Body of pancreas (tissue), 4 donors: ENCODE data around the gene PAK5. TPM values are rescaled to one million over a fixed set of nuclear protein-coding genes. Genes with fewer than 3 reads are reported as not detected.
A peak's percentile ranks its signal among the peaks of the same experiment; 100 is the strongest.

Source experiments
- ATAC-seq: fragments of 150-250 bp; one replicate; pipeline ENCODE4 v1.9.1; 2016
- DNase-seq, 4 donors: peaks; one replicate each; pipeline ENCODE4 v3.0.0-alpha.2; 2019
- H3K27ac ChIP-seq, 4 donors: fragments of 200-600 bp; sonication (generic); 1 replicate in 3 of 4; 2 replicates in 1 of 4; pipeline versions ENCODE4 v1.5.1 to v1.6.1; 2016 to 2019; ENCODE audit warnings: mild to moderate bottlenecking in 1 of 4, mixed read lengths in 1 of 4, moderate library complexity in 1 of 4
- H3K27me3 ChIP-seq, 2 donors: fragments of 200-600 bp; sonication (generic); one replicate each; pipeline ENCODE4 v1.6.0; 2016; ENCODE audit warnings: mild to moderate bottlenecking in 1 of 2
- H3K36me3 ChIP-seq, 2 donors: fragments of 200-600 bp; sonication (generic); replicated peaks in 1 of 2; 2 replicates each; pipeline ENCODE4 v1.5.1; 2016; ENCODE audit warnings: low read depth in 2 of 2; ENCODE audit not compliant: insufficient read depth in 1 of 2
- H3K4me1 ChIP-seq: fragments of 200-600 bp; sonication (generic); one replicate; pipeline ENCODE4 v1.6.0; 2016
- H3K4me3 ChIP-seq, 2 donors: fragments of 200-600 bp; sonication (generic); 1 replicate in 1 of 2; 2 replicates in 1 of 2; pipeline ENCODE4 v1.5.1; 2016 to 2019
- H3K9me3 ChIP-seq, 3 donors: fragments of 200-600 bp; sonication (generic); 1 replicate in 2 of 3; 2 replicates in 1 of 3; pipeline ENCODE4 v1.5.1; 2016
- POLR2A ChIP-seq, 3 donors: fragments of 450-650 bp; IDR thresholded peaks; one replicate each; pipeline ENCODE4 v1.6.1; 2016; ENCODE audit warnings: antibody characterized with exemption in 3 of 3, mild to moderate bottlenecking in 2 of 3
- WGBS, 2 donors: methylation state at CpG; one replicate each; pipeline ENCODE4 v1.1.5; 2017; 5-methylcytosine and 5-hydroxymethylcytosine counted together
- intact Hi-C: fragments of 100-400 bp; cut with DNase I; formaldehyde crosslinking; loops from one replicate; pipeline ENCODE4 v1.15.1; 2023
- total RNA-seq, 2 donors: library from RNA; depleted of rRNA; stranded (reverse); fragments of >200 nt; gene quantifications; one replicate each; pipeline ENCODE4 v1.1.0, GENCODE V29; 2016
- TF ChIP-seq, protein P1 (sequence below), 7 experiments: fragments of 450-650 bp in 4 of 7; fragments of 200-600 bp in 3 of 7; sonication (generic) in 3 of 7; IDR thresholded peaks; one replicate each; pipeline ENCODE4 v1.5.1; 2016 to 2019; ENCODE audit warnings: antibody characterized with exemption in 7 of 7

The PAK5 gene
- total RNA-seq, 2 donors from 2014 or later: 0.33 to 0.52 TPM

DNA sequence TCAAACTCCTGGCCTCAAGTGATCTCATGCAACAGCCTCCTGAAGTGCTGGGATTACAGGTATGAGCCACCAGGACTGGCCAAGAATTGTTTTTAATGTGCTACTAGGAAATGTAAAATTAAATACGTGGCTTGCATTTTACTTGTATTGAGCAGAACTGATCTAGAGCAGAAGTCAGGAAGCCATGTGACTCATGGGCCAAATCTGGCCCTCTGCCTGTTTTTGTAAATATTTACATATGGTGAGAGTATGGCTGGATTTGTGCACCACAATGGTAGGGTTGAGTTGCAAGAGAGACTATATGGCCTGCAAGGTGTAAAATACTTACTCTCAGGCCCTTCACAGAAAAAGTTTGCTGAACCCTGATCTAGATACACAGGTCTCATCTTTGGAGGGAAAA, 248.7 kb downstream of the PAK5 start:
- Histone ChIP-seq H3K27me3 (no peaks in the 10 kb centered on the region), H3K36me3 (no peaks in the 10 kb centered on the region), H3K4me1 (peaks cover 13% of the 10 kb centered on the region), H3K27ac (no peak overlapping the region), H3K9me3 (no peaks in the 10 kb centered on the region), H3K4me3 (no peak overlapping the region)
- TF ChIP-seq POLR2A (IDR thresholded peaks at IDR 0.05): no peak
- TF ChIP-seq, protein P1, sequence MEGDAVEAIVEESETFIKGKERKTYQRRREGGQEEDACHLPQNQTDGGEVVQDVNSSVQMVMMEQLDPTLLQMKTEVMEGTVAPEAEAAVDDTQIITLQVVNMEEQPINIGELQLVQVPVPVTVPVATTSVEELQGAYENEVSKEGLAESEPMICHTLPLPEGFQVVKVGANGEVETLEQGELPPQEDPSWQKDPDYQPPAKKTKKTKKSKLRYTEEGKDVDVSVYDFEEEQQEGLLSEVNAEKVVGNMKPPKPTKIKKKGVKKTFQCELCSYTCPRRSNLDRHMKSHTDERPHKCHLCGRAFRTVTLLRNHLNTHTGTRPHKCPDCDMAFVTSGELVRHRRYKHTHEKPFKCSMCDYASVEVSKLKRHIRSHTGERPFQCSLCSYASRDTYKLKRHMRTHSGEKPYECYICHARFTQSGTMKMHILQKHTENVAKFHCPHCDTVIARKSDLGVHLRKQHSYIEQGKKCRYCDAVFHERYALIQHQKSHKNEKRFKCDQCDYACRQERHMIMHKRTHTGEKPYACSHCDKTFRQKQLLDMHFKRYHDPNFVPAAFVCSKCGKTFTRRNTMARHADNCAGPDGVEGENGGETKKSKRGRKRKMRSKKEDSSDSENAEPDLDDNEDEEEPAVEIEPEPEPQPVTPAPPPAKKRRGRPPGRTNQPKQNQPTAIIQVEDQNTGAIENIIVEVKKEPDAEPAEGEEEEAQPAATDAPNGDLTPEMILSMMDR (IDR thresholded peaks at IDR 0.05): no peak
- 31 to 53% methylated on average over 1 of the region's 1 CpG for WGBS, 2 donors
- DNase-seq (peak in 3 of 4 donors; percentile 31 to 58 (median 32)), ATAC-seq (no peak)
- intact Hi-C loops: no loop called here

DNA sequence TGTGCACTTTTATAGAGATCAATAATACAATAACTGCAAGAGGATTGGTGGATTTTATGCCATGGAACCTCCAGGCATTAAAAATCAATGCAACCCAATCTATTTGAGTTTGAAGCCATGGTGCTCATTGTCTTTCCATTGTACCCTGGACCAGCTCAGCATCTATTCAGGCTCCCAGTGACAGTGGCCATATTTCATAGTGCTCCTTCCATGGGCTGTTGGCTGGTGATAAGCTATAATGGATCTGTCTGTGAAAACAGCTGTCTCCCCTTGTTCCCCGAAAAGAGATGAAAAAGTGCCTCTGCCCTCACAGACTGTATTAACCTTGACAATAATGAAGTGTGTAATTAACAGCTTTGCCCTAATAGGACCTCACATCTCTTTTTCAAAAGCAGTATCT, 250.2 kb downstream of the PAK5 start:
- 77 to 86% methylated on average over 1 of the region's 1 CpG for WGBS, 2 donors
- no peak for DNase-seq
- no peak for TF ChIP-seq POLR2A (IDR thresholded peaks at IDR 0.05)
- TF ChIP-seq, protein P1 (IDR thresholded peaks at IDR 0.05): no peak
- peaks cover 2% of the 10 kb centered on the region for H3K4me1 ChIP-seq
- no peaks in the 10 kb centered on the region for H3K36me3 ChIP-seq
- no peak overlapping the region for H3K27ac ChIP-seq
- no peaks in the 10 kb centered on the region for H3K27me3 ChIP-seq
- no peak for ATAC-seq
- H3K9me3 ChIP-seq: no peaks in the 10 kb centered on the region
- intact Hi-C loops: no loop called here
- H3K4me3 ChIP-seq: no peak overlapping the region

DNA sequence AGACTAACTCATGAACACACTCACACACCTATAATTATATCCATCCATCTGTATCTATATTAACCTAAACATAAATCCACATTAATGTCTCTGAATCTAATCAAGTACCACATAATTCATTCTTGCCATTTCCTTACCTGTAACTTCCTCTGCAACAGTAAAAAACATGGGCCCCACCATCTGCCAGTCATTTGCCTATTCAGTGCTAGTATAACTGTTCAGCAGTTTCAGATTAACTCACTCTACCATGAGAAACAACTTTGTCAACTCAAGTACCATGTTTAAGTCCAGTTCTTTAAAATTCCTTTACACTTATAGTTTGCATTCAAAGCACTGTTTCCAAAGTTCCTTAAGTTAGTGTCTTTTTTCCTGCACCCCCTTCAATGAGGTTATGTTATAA, 255.7 kb downstream of the PAK5 start:
- H3K9me3 ChIP-seq: no peaks in the 10 kb centered on the region
- intact Hi-C loops: no loop called here
- H3K36me3 ChIP-seq: no peaks in the 10 kb centered on the region
- ATAC-seq: no peak
- DNase-seq: no peak
- TF ChIP-seq, protein P1 (IDR thresholded peaks at IDR 0.05): no peak
- TF ChIP-seq POLR2A (IDR thresholded peaks at IDR 0.05): no peak
- H3K4me3 ChIP-seq: no peak overlapping the region
- no peaks in the 10 kb centered on the region for H3K4me1 ChIP-seq
- H3K27me3 ChIP-seq: no peaks in the 10 kb centered on the region
- no peak overlapping the region for H3K27ac ChIP-seq

DNA sequence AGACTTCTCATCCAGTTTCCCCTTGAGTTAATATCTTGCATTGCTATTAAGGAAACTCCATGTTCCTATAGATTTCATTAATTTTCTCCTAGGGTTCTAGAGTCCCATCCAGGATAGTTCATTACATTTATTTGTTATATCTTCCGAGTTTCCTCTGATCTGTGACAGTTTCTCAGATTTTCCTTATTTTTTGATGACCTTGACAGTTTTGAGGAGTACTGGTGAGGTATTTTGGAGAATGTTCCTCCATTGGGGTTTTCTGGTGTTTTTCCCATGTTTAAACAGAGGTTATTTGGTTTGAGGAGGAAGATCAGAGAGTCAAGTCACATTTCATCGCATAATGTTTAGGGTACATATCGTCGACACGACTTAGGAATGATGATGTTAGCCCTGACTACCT, 256.7 kb downstream of the PAK5 start:
- H3K27ac ChIP-seq: no peak overlapping the region
- ATAC-seq (no peak), DNase-seq (no peak)
- intact Hi-C loops: no loop called here
- no peaks in the 10 kb centered on the region for H3K27me3 ChIP-seq
- H3K36me3 ChIP-seq: no peaks in the 10 kb centered on the region
- H3K4me3 ChIP-seq: no peak overlapping the region
- no peak for TF ChIP-seq POLR2A (IDR thresholded peaks at IDR 0.05)
- TF ChIP-seq, protein P1 (IDR thresholded peaks at IDR 0.05): no peak
- 76 to 86% methylated on average over 5 of the region's 5 CpGs for WGBS, 2 donors
- no peaks in the 10 kb centered on the region for H3K4me1 ChIP-seq
- no peaks in the 10 kb centered on the region for H3K9me3 ChIP-seq

DNA sequence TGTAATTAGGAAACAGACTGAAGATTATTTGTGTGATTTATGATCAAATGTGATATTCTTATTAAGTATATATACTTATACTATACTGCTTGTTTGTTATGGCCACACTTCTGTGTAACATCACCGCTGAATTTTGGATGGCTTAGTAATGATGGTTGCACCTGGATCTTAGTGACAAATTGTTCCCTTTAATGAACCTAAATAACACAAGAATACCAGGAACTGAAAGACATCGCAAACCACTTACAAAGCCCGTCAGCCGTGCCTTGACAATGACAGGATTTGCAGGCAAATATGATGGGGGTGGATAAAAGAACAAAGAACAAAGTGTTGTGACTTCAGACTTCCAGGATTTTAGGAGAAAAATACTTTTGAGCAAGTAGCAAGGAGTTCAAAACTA, 257.4 kb downstream of the PAK5 start:
- no peaks in the 10 kb centered on the region for H3K9me3 ChIP-seq
- ATAC-seq: no peak
- intact Hi-C loops: no loop called here
- H3K4me3 ChIP-seq: no peak overlapping the region
- H3K27me3 ChIP-seq: no peaks in the 10 kb centered on the region
- H3K27ac ChIP-seq: no peak overlapping the region
- no peak for DNase-seq
- H3K36me3 ChIP-seq: no peaks in the 10 kb centered on the region
- TF ChIP-seq, protein P1 (IDR thresholded peaks at IDR 0.05): no peak
- no peak for TF ChIP-seq POLR2A (IDR thresholded peaks at IDR 0.05)
- WGBS, 2 donors: 55 to 67% methylated on average over 4 of the region's 4 CpGs
- H3K4me1 ChIP-seq: no peaks in the 10 kb centered on the region
